Motor neuron (in vitro differentiated cells): Measurements from ENCODE around the gene TMEM17. TPM values are rescaled to one million over a fixed set of nuclear protein-coding genes. Genes with fewer than 3 reads are reported as not detected.

Source experiments
- ATAC-seq, 8 experiments: fragments of 200-7000 bp; cut with Tn5 transposase; replicated peaks in 6 of 8; 2 replicates each; pipeline ENCODE4 v1.8.0; 2021; ENCODE audit warnings: mild to moderate bottlenecking in 8 of 8, moderate library complexity in 8 of 8
- H3K27ac ChIP-seq, 2 donors: fragments of 250-450 bp; sonication (Bioruptor Pico); 2 replicates each; pipeline ENCODE4 v1.9.0; 2021; ENCODE audit warnings: antibody characterized with exemption in 2 of 2, mild to moderate bottlenecking in 2 of 2, moderate library complexity in 1 of 2
- H3K4me1 ChIP-seq, 2 donors: fragments of 250-450 bp; sonication (Bioruptor Pico); replicated peaks in 1 of 2; 2 replicates each; pipeline ENCODE4 v1.6.1; 2021; ENCODE audit warnings: antibody characterized with exemption in 2 of 2, mild to moderate bottlenecking in 2 of 2, moderate library complexity in 1 of 2
- H3K4me3 ChIP-seq, 5 donors: fragments of 250-450 bp; sonication (Bioruptor Pico); 2 replicates each; pipeline ENCODE4 v1.9.0; 2021; ENCODE audit warnings: antibody characterized with exemption in 5 of 5, mild to moderate bottlenecking in 5 of 5, moderate library complexity in 4 of 5
- WGBS, 10 experiments: fragments of 450-650 bp; shearing (Covaris generic); methylation state at CpG; one replicate each; pipeline ENCODE4 v1.0.0; 2022; 5-methylcytosine and 5-hydroxymethylcytosine counted together
- in situ Hi-C, 9 experiments: fragments of 400-800 bp; cut with MboI; loops; one replicate each; pipeline ENCODE4 v1.15.0; 2021; ENCODE audit warnings: low sequenced_read_pairs in 9 of 9, low pct_unique_long_range_greater_than_20kb in 2 of 9; ENCODE audit not compliant: unreplicated experiment in 9 of 9
- total RNA-seq, 8 experiments: library from RNA; unstranded; fragments of 300-600 nt; gene quantifications; 2 replicates each; pipeline versions ENCODE4 v1.2.3 to v1.2.4, GENCODE V29; 2022

The TMEM17 gene
- total RNA-seq, 8 experiments from 2014 or later: 2.6 to 8.3 (median 3.6) TPM

DNA sequence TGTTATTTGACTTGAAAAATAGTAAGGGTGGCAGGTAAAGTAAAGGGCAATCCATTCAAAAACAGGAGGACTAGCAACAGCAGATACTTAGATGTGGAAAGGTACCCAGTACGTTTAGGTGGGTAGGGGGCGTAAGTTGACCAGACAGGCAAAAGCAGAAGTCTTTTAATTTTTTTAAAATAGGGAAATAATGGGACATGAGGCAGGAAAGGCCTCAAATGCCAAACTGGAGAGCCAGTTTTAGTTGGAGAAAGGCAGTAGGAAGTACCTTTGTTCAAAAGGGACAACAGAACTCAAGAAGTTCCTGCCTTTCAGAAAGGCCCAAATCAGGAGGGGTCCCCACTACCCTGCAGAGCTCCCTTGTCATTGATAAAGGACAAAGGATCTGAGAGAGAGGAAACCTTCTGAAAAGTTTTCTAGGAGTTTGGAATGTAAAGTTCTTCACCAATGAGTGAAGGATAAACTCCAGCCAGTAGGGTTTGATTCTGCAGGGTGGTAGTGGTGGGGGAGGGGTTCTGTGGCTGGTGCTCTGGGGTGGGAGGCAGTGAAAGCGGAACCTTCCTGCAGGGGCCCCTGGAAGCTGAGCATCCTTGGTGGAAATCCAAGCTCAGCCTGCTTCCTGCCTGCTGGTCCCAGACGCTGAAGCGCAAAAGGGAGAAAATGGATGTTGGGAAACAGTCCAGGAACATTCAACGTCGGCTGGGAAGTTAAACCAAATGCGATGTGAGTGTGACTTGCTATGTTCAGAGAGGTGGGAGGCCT, 40.1 kb downstream of the TMEM17 start:
- Histone ChIP-seq H3K4me1 (peaks cover 0 to 10% of the 10 kb centered on the region in 2 donors), H3K27ac (no peak overlapping the region), H3K4me3 (no peak overlapping the region)
- WGBS, 10 experiments: 60 to 94% (median 83%) methylated on average over 1 to 6 of the region's 8 CpGs; no CpG with 5 or more reads in 3 of the 10 experiments
- ATAC-seq: no peak
- in situ Hi-C loops: loop anchor here in 2 of 9 experiments (25.0 kb wide), 2 partner anchors 296 to 721 kb away; no protein-coding TSS in a partner anchor

DNA sequence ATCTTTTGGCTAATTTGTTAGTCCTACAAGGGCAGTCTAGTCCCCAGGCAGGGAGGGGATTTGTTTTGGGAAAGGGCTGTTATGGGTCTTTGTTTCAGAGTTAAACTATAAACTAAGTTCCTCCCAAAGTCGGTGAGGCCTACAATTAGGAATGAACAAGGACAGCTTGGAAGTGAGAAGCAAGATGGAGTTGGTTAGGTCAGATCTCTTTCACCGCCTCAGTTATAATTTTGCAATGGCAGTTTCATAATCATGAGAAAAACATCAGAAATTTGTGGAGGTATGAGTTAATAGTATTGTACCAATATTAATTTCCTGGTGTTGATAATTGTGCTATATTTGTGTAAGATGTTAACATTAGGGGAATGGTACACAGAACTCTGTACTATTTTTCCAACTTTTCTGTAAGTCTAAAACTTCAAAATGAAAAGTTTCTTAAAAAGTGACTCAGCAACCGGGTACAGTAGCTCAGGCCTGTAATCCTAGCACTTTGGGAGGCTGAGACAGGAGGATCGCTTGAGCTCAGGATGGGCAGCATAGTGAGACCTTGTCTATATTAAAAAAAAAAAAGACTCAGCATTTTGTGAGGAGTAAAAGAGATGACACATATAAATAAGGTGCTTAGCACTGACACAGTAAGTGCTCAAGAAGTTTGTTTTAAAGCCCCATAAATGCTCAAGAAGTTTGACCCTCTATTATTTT, 40.8 kb downstream of the TMEM17 start:
- ATAC-seq: no peak
- 58 to 100% (median 85%) methylated on average over 1 to 4 of the region's 4 CpGs for WGBS, 10 experiments
- H3K4me3 ChIP-seq: no peak overlapping the region
- in situ Hi-C loops: loop anchor here in 2 of 9 experiments (25.0 kb wide), 2 partner anchors 297 to 722 kb away; no protein-coding TSS in a partner anchor
- no peak overlapping the region for H3K27ac ChIP-seq
- peaks cover 0 to 10% of the 10 kb centered on the region in 2 donors for H3K4me1 ChIP-seq

DNA sequence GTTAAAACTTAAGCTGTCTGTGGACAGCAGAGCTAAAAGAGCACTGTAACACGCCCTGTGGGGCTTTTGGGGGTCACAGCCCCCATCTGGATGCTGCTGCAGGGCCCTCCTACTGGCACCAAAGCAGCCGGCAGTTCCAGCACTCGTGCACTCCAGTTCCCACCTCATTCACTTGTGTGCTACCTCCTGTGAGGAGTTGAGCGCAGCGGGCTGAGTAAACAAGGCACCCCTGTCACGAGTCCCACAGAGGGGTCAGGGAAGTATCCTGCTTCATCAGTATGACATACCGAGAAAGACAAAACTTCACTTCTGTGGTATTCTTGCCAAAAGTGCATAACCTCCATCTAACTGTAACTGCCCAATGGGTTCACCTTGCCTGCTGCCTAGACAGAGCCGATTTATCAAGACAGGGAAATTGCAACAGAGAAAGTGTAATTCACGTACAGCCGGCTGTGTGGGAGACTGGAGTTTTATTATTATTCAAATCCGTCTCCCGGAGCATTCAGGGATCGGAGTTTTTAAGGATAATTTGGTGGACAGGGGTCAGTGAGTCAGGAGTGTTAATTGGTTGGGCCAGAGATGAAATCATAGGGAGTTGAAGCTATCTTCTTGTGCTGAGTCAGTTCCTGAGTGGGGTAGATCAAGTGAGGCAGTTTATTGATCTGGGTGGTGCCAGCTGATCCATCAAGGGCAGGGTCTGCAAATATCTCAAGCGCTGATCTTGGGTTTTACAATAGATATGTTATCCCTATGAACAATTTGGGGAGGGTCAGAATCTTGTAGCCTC, 41.6 kb downstream of the TMEM17 start:
- Histone ChIP-seq H3K4me3 (no peak overlapping the region), H3K4me1 (peaks cover 0 to 10% of the 10 kb centered on the region in 2 donors), H3K27ac (no peak overlapping the region)
- WGBS, 10 experiments: 27 to 95% (median 70%) methylated on average over 3 to 11 of the region's 14 CpGs; no CpG with 5 or more reads in 2 of the 10 experiments
- in situ Hi-C loops: loop anchor here in 2 of 9 experiments (25.0 kb wide), 2 partner anchors 298 to 723 kb away; no protein-coding TSS in a partner anchor
- peak in 5 of 8 experiments; percentile 41 to 86 (median 72) for ATAC-seq

DNA sequence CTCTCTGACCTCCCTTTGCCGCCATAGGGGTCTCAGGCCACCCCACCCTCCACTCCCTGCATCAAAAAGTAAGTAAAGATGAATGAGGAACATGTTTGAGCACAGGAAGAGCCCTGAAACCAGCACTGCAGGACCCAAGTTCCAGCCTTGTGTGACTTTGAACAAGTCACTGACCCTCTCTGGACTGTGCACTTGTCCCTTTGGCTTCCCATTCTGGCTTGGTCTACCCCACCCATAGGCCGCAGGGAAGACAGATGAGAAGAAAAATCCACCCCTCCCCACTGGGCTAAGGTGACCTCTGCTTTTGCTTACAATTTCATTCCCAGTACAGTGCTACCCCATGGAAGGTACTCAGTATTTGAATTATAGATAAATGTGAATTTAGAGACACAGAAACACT, 43.8 kb downstream of the TMEM17 start:
- ATAC-seq: no peak
- no peak overlapping the region for H3K27ac ChIP-seq
- H3K4me3 ChIP-seq: no peak overlapping the region
- 60 to 100% (median 82%) methylated on average over 1 to 2 of the region's 2 CpGs; no CpG with 5 or more reads in 7 of the 10 experiments for WGBS, 10 experiments
- peaks cover 3 to 10% of the 10 kb centered on the region in 2 donors for H3K4me1 ChIP-seq
- in situ Hi-C loops: loop anchor here in 2 of 9 experiments (25.0 kb wide), 2 partner anchors 300 to 725 kb away; no protein-coding TSS in a partner anchor

DNA sequence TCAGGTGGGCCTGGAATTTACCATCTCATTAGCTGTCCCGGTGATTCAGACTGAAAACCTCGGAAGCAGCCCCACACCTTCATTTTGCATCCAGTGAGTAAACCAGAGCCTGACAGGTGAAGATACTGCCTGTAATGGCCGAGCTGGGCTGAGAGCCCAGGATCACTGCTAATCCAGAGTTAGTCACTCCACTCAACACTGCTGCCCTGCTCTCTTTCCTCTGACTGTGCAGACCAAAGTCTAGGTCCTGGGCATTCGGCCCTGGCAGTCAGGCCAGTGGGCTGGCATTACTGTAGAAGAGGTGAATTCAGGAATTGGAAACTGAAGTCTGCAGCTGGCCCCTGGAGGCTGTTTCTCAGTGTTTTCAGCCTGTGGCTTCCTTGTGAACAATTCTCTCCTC, 44.3 kb downstream of the TMEM17 start:
- Histone ChIP-seq H3K4me1 (peaks cover 4 to 10% of the 10 kb centered on the region in 2 donors), H3K4me3 (no peak overlapping the region), H3K27ac (no peak overlapping the region)
- no peak for ATAC-seq
- WGBS, 10 experiments: 40 to 93% (median 67%) methylated on average over 1 to 2 of the region's 4 CpGs; no CpG with 5 or more reads in 7 of the 10 experiments
- in situ Hi-C loops: loop anchor here in 2 of 9 experiments (25.0 kb wide), 2 partner anchors 301 to 726 kb away; no protein-coding TSS in a partner anchor

DNA sequence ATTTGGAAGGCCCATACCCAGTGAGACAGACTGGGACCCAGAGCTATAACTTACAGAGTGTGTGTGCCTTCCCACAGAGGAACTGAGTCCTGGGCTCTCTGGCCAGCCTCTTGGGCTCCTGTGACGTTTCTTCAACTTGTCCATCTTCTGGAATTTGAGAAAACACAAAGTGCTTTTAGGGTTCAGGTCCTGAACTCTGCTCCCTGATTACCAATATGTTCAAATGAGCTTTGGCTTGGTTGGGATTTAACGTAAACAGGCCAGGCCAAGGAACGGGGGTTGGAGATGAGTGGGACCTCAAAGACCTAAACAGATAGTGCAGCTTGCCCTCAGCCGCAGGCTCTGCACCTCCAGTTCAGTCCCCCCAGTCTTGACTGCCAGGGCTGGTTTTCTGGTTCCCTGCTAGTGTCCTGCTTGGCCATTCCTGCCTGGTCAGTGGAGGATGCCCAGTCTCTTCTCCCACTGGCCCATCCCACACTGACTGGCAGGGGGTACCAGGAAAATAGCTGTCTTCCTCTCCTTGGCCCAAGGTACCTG, 44.9 kb downstream of the TMEM17 start:
- H3K4me3 ChIP-seq: no peak overlapping the region
- ATAC-seq: no peak
- WGBS, 10 experiments: 70 to 100% (median 91%) methylated on average over 1 to 3 of the region's 4 CpGs; no CpG with 5 or more reads in 6 of the 10 experiments
- in situ Hi-C loops: loop anchor here in 2 of 9 experiments (25.0 kb wide), 2 partner anchors 301 to 726 kb away; no protein-coding TSS in a partner anchor
- H3K4me1 ChIP-seq: peaks cover 4 to 10% of the 10 kb centered on the region in 2 donors
- no peak overlapping the region for H3K27ac ChIP-seq

DNA sequence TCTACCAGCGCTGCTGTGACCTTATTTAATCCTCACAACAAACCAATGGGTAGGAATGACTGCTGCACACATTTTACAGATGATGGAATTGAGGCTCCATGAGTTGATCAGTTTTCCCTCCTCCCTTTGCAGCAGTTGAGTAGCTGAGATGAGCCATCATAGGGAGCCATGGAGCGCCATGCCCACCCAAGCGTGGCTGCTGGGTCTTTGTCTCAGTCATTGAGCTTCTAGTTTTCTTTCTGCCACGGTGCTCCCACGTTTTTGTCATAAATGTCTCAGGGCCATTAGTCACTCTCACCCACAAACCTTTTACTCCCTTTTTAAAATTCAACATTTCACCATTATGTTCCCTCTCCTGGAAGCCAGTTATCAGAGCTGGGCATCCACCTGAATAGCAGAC, 45.8 kb downstream of the TMEM17 start:
- 17 to 90% (median 70%) methylated on average over 1 to 5 of the region's 5 CpGs; no CpG with 5 or more reads in 3 of the 10 experiments for WGBS, 10 experiments
- Histone ChIP-seq H3K27ac (no peak overlapping the region), H3K4me3 (no peak overlapping the region), H3K4me1 (peaks cover 4 to 10% of the 10 kb centered on the region in 2 donors)
- no peak for ATAC-seq
- in situ Hi-C loops: loop anchor here in 2 of 9 experiments (25.0 kb wide), 2 partner anchors 302 to 727 kb away; no protein-coding TSS in a partner anchor

DNA sequence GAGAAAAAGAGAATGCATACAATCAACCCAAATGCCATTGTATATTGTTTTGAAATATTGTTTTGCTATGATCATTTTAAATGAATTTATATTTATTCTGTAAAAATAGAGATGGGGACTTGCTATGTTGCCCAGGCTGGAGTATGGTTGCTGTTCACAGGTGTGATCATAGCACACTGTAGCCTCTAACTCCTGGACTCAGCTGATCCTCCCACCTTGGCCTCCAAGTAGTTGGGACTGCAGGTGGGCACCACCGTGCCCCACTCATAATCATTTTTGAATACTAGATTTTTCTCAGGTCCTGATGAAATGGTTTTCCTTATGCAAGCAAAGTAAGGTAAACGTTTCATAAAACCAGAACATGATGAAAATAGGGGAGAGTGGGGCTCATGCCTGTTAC, 46.3 kb downstream of the TMEM17 start:
- whole genome bisulfite sequencing, 10 experiments: 62 to 100% (median 83%) methylated on average over 1 to 2 of the region's 2 CpGs; no CpG with 5 or more reads in 3 of the 10 experiments
- Histone ChIP-seq H3K4me3 (no peak overlapping the region), H3K4me1 (peaks cover 4 to 7% of the 10 kb centered on the region in 2 donors), H3K27ac (no peak overlapping the region)
- in situ Hi-C loops: loop anchor here in 8 of 9 experiments (10.0 to 25.0 kb wide), 3 partner anchors 303 to 728 kb away; no protein-coding TSS in a partner anchor
- no peak for ATAC-seq

DNA sequence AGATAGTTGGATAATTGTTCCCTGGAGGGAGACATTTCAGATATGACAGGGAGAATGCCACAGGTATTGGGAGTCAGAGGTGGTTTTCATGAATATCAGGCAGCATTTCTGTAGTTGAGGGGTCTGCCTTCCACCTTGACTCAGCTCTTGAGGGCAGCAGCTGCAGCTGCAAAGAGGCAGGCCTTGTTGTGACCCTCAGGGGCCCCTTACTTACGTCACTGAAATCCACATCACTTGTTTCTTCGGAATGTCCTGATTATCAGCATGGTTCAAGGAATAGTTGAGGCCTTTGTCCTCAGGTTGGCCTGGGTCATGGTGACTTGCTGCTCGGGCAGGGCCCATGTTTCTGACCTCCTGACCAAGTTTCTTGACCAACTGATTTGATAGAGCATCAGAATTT, 46.9 kb downstream of the TMEM17 start:
- WGBS, 10 experiments: 60 to 100% (median 83%) methylated on average over 1 to 3 of the region's 3 CpGs; no CpG with 5 or more reads in 4 of the 10 experiments
- Histone ChIP-seq H3K27ac (no peak overlapping the region), H3K4me3 (no peak overlapping the region), H3K4me1 (peaks cover 1 to 4% of the 10 kb centered on the region in 2 donors)
- no peak for ATAC-seq
- in situ Hi-C loops: loop anchor here in 8 of 9 experiments (10.0 to 25.0 kb wide), 3 partner anchors 303 to 728 kb away; no protein-coding TSS in a partner anchor

DNA sequence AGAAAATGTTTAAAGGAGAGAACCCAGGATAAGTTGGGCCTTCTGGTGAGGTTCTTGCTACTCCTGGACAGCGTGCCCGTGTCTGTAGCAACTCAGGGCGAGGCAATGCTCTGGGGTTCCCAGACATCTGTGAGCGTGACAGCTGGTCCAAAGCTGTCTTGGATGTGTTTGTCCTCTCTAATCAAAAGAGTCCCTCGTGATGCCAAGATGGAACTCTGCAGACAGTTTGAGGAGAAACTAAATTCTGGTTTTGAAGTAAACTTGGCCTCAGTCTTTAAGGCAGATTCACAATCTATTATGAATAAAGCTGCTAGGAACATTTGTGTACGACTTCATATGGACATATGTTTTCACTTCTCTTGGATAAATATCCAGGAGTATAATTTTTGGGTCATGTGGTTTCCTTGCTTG, 47.3 kb downstream of the TMEM17 start:
- Histone ChIP-seq H3K4me3 (no peak overlapping the region), H3K27ac (no peak overlapping the region), H3K4me1 (peaks cover 0 to 4% of the 10 kb centered on the region in 2 donors)
- ATAC-seq: no peak
- WGBS, 10 experiments: 0 to 100% (median 85%) methylated on average over 1 to 5 of the region's 6 CpGs; no CpG with 5 or more reads in 2 of the 10 experiments
- in situ Hi-C loops: loop anchor here in 8 of 9 experiments (10.0 to 25.0 kb wide), 3 partner anchors 304 to 729 kb away; no protein-coding TSS in a partner anchor

DNA sequence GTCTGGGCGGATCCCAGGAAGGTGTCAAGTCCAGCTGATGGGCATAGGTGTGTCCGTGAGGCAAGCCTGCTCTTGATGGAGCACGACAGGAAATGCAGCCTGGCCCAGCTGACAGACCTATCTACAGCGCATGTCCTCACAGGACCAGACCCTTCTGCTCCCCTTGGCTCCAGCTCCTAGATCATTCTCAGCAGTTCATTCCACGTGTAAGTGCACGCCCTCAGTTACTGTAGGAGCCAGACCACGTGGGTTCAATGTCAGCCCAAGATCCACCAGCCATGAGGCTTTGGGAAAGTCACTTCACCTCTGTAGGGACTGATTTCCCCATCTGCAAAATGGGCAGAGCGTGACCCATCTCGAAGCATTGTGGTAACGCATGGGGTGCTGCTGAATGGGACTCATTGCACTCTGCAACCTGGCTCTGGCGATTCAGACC, 47.8 kb downstream of the TMEM17 start:
- Histone ChIP-seq H3K4me3 (no peak overlapping the region), H3K4me1 (peaks cover 0 to 4% of the 10 kb centered on the region in 2 donors), H3K27ac (no peak overlapping the region)
- ATAC-seq: no peak
- in situ Hi-C loops: loop anchor here in 8 of 9 experiments (10.0 to 25.0 kb wide), 3 partner anchors 304 to 729 kb away; no protein-coding TSS in a partner anchor
- WGBS, 10 experiments: 79 to 100% (median 95%) methylated on average over 1 to 9 of the region's 11 CpGs; no CpG with 5 or more reads in 4 of the 10 experiments
